WTC11 (cell line): ENCODE measurements around the gene GOLGA6L7.
"Not testable (repeated sequence)": the region's sequence is repeated elsewhere in the genome, so short reads cannot be mapped to it uniquely, and the experiment has no call there.

Source experiments
- ATF1 ChIP-seq: sonication (generic); formaldehyde crosslinking; IDR thresholded peaks from 2 replicates; pipeline ENCODE4 v1.8.1; 2023; ENCODE audit warnings: mild to moderate bottlenecking, moderate library complexity, missing genetic modification reagents
- CTCF ChIP-seq: fragments of 200-600 bp; IDR thresholded peaks from 2 replicates; pipeline ENCODE4 v1.8.0; 2022; ENCODE audit warnings: antibody characterized with exemption
- ETV6 ChIP-seq: sonication (generic); formaldehyde crosslinking; IDR thresholded peaks from 2 replicates; pipeline ENCODE4 v1.8.1; 2022; ENCODE audit warnings: mild to moderate bottlenecking, missing genetic modification reagents
- IRF2 ChIP-seq: sonication (generic); formaldehyde crosslinking; IDR thresholded peaks from 2 replicates; pipeline ENCODE4 v1.8.0; 2022; ENCODE audit warnings: low read depth, missing genetic modification reagents, borderline replicate concordance
- SP1 ChIP-seq: sonication (generic); formaldehyde crosslinking; conservative IDR thresholded peaks from 2 replicates; pipeline ENCODE4 v1.8.1; 2022; ENCODE audit warnings: missing genetic modification reagents
- TCF7 ChIP-seq: sonication (generic); formaldehyde crosslinking; IDR thresholded peaks from 2 replicates; pipeline ENCODE4 v1.8.0; 2022; ENCODE audit warnings: mild to moderate bottlenecking, low read depth, missing genetic modification reagents, moderate library complexity
- ZNF121 ChIP-seq: sonication (generic); formaldehyde crosslinking; IDR thresholded peaks from 2 replicates; pipeline ENCODE4 v1.8.0; 2023; ENCODE audit warnings: missing genetic modification reagents
- TF ChIP-seq, protein P1 (sequence below): sonication (generic); formaldehyde crosslinking; IDR thresholded peaks from 2 replicates; pipeline ENCODE4 v1.8.0; 2022; ENCODE audit warnings: mild to moderate bottlenecking, missing genetic modification reagents

DNA sequence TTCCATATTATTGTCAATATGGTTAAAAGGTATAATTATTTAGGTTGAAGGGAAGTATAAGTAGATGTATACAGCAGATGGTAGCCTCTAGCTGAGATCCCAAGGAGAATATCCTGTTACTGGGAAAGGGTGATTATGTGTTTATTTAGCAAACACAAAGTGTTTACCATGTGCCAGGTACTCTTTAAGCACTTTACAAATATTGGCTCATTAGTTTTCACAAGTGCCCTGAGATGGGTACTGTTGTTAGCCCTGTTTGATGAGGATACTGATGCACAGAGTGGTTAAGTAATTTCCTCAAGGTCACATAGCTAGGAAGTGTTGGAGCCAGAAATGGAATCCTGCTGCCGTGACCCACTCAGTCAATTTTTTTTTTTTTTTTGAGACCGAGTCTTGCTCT lies 48.1 kb downstream of the GOLGA6L7 start:
- TF ChIP-seq IRF2 (CRISPR knock-in tag); CTCF; SP1 (CRISPR knock-in tag); ETV6 (CRISPR knock-in tag); ATF1 (CRISPR knock-in tag); ZNF121; TCF7 (CRISPR knock-in tag): not testable (repeated sequence)
- TF ChIP-seq, protein P1, sequence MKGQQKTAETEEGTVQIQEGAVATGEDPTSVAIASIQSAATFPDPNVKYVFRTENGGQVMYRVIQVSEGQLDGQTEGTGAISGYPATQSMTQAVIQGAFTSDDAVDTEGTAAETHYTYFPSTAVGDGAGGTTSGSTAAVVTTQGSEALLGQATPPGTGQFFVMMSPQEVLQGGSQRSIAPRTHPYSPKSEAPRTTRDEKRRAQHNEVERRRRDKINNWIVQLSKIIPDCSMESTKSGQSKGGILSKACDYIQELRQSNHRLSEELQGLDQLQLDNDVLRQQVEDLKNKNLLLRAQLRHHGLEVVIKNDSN (CRISPR knock-in tag) = not testable (repeated sequence)
